HG02840 (cell line): ENCODE data around the gene TFDP1.
"Not testable (repeated sequence)": the region's sequence is repeated elsewhere in the genome, so short reads cannot be mapped to it uniquely, and the experiment has no call there.

Experiments used
- ATAC-seq: cut with Tn5 transposase; IDR thresholded peaks from one replicate; pipeline ENCODE4 v1.9.1; 2021; ENCODE audit warnings: mild to moderate bottlenecking, moderate library complexity, moderate number of reproducible peaks; ENCODE audit not compliant: unreplicated experiment, low FRiP score

The TFDP1 gene

GRCh38 chr13:113548778-113549621, 35.6 kb upstream of the TFDP1 start:
- ATAC-seq: no peak

GRCh38 chr13:113550453-113550852, 34.1 kb upstream of the TFDP1 start:
- no peak for ATAC-seq

GRCh38 chr13:113551081-113552000, 33.2 kb upstream of the TFDP1 start:
- ATAC-seq: no peak

- ATAC-seq: no peak
These were observed 32.5 kb upstream of the TFDP1 start for GRCh38 chr13:113552079-113552478.

- no peak for ATAC-seq
These were observed 31.6 kb upstream of the TFDP1 start for GRCh38 chr13:113552786-113553434.

- ATAC-seq: no peak
These were observed 30.8 kb upstream of the TFDP1 start for GRCh38 chr13:113553511-113554332.

- ATAC-seq: no peak
These were observed 30.2 kb upstream of the TFDP1 start for GRCh38 chr13:113554333-113554700.

GRCh38 chr13:113555141-113555540, 29.4 kb upstream of the TFDP1 start:
- ATAC-seq: no peak

GRCh38 chr13:113557013-113557412, 27.5 kb upstream of the TFDP1 start:
- no peak for ATAC-seq

GRCh38 chr13:113558461-113558860, 26.1 kb upstream of the TFDP1 start:
- no peak for ATAC-seq

- no peak for ATAC-seq
These were observed 25.5 kb upstream of the TFDP1 start for GRCh38 chr13:113559061-113559460.

GRCh38 chr13:113559901-113560644, 24.5 kb upstream of the TFDP1 start:
- no peak for ATAC-seq

- ATAC-seq: no peak
These were observed 23.7 kb upstream of the TFDP1 start for GRCh38 chr13:113560645-113561416.

GRCh38 chr13:113561417-113562084, 23.0 kb upstream of the TFDP1 start:
- ATAC-seq: no peak

- no peak for ATAC-seq
These were observed 22.3 kb upstream of the TFDP1 start for GRCh38 chr13:113562085-113562749.

GRCh38 chr13:113562844-113563243, 21.7 kb upstream of the TFDP1 start:
- ATAC-seq: no peak

GRCh38 chr13:113563511-113563910, 21.0 kb upstream of the TFDP1 start:
- ATAC-seq: not testable (repeated sequence)
